NT2/D1 (cell line): ENCODE results near the gene IL22RA1.

Source experiments
- SUZ12 ChIP-seq: IDR thresholded peaks from 2 replicates; pipeline ENCODE4 v1.6.1; 2011; ENCODE audit not compliant: insufficient read length, insufficient read depth; ENCODE audit errors: extremely low read depth
- YY1 ChIP-seq: IDR thresholded peaks from 2 replicates; pipeline ENCODE4 v1.6.1; 2011; ENCODE audit not compliant: insufficient read length, insufficient read depth
- ZNF274 ChIP-seq: IDR thresholded peaks from 2 replicates; pipeline ENCODE4 v1.6.1; 2011; ENCODE audit warnings: mild to moderate bottlenecking, low read depth, low read length

- TF ChIP-seq ZNF274 (no peak), YY1 (no peak), SUZ12 (no peak)
These were observed 22.0 kb downstream of the IL22RA1 start for GRCh38 chr1:24120965-24121364.
